Medulla oblongata (tissue), 1 donor: ENCODE results near the gene SCYL1.

Source experiments
- DNase-seq: peaks from one replicate; pipeline ENCODE4 v3.0.0-alpha.2; 2015; ENCODE audit errors: extremely low spot score

The SCYL1 gene

GRCh38 chr11:65581928-65582327, 57.0 kb downstream of the SCYL1 start:
- DNase-seq = no peak

GRCh38 chr11:65583589-65583988, 58.7 kb downstream of the SCYL1 start:
- no peak for DNase-seq

GRCh38 chr11:65584106-65584505, 59.2 kb downstream of the SCYL1 start:
- no peak for DNase-seq

GRCh38 chr11:65584723-65585171, 59.9 kb downstream of the SCYL1 start:
- DNase-seq = no peak

GRCh38 chr11:65585396-65586246, 60.7 kb downstream of the SCYL1 start:
- DNase-seq = no peak

- no peak for DNase-seq
These were observed 61.4 kb downstream of the SCYL1 start for GRCh38 chr11:65586247-65586630.

GRCh38 chr11:65586676-65587075, 61.8 kb downstream of the SCYL1 start:
- DNase-seq = no peak
